K562 (cell line): ENCODE data around the gene FDPS. TPM values are rescaled to one million over a fixed set of nuclear protein-coding genes. Genes with fewer than 3 reads are reported as not detected.

Source experiments
- ESRRA ChIP-seq: fragments of 450-650 bp; IDR thresholded peaks from 2 replicates; pipeline ENCODE4 v1.6.1; 2014; ENCODE audit warnings: low read depth, mild to moderate bottlenecking, moderate library complexity, borderline replicate concordance
- IRF1 ChIP-seq: sonication (generic); formaldehyde crosslinking; IDR thresholded peaks from 2 replicates; pipeline ENCODE4 v1.8.0; 2022; ENCODE audit warnings: missing genetic modification reagents, mild to moderate bottlenecking, borderline replicate concordance
- KDM2B ChIP-seq: fragments of 250-450 bp; sonication (Bioruptor Pico); IDR thresholded peaks from 2 replicates; pipeline ENCODE4 v1.8.0; 2021; ENCODE audit warnings: mild to moderate bottlenecking, moderate library complexity
- LARP7 ChIP-seq: fragments of 450-650 bp; IDR thresholded peaks from 2 replicates; pipeline ENCODE4 v1.6.1; 2016
- MAX ChIP-seq: sonication (generic); formaldehyde crosslinking; IDR thresholded peaks from 2 replicates; pipeline ENCODE4 v1.9.0; 2022; ENCODE audit warnings: mild to moderate bottlenecking, missing genetic modification reagents
- SP2 ChIP-seq: IDR thresholded peaks from 2 replicates; pipeline ENCODE4 v1.6.1; 2011; ENCODE audit warnings: mild to moderate bottlenecking, low read depth, low read length, moderate library complexity; ENCODE audit not compliant: poor library complexity, severe bottlenecking; ENCODE audit errors: extremely low read depth
- SRSF3 ChIP-seq: fragments of 200-400 bp; formaldehyde crosslinking; IDR thresholded peaks from 2 replicates; pipeline ENCODE4 v1.6.1; 2016; ENCODE audit warnings: mild to moderate bottlenecking, low read length, moderate library complexity; ENCODE audit not compliant: insufficient read depth
- TCF3 ChIP-seq: sonication (generic); formaldehyde crosslinking; IDR thresholded peaks from 2 replicates; pipeline ENCODE4 v1.4.0; 2020; ENCODE audit warnings: mild to moderate bottlenecking, missing genetic modification reagents
- ZFPM2 ChIP-seq: fragments of 250-450 bp; sonication (Bioruptor Pico); IDR thresholded peaks from 2 replicates; pipeline ENCODE4 v1.5.1; 2022; ENCODE audit warnings: mild to moderate bottlenecking
- ZKSCAN3 ChIP-seq: fragments of 250-450 bp; sonication (Bioruptor Pico); IDR thresholded peaks from 2 replicates; pipeline ENCODE4 v1.4.0; 2020
- ZNF324 ChIP-seq: fragments of 250-450 bp; sonication (Bioruptor Pico); IDR thresholded peaks from 2 replicates; pipeline ENCODE4 v1.4.0; 2020; ENCODE audit warnings: mild to moderate bottlenecking
- polyA plus RNA-seq, 8 experiments: library from polyadenylated mRNA; depleted of rRNA in 4 of 8; stranded (reverse) in 5 of 8; unstranded in 3 of 8; fragments of >200 nt; fragmentation: Nextera tagmentation in 2 of 8; fragmentation: Illumina TruSeq in 1 of 8; extraction: Ambion mirVana in 2 of 8; extraction: Trizol in 1 of 8; gene quantifications; 2 replicates each; pipeline versions ENCODE4 v1.2.1 to v1.2.3, GENCODE V29; 2011 to 2014; ENCODE audit warnings: inconsistent platforms in 1 of 8, missing spikeins in 1 of 8
- total RNA-seq, 7 experiments: library from RNA; depleted of rRNA in 6 of 7; stranded (reverse); fragments of >200 nt in 6 of 7; fragmentation: Illumina TruSeq in 2 of 7; extraction: Trizol in 2 of 7; gene quantifications; 2 replicates each; pipeline versions ENCODE4 v1.2.1 to v1.2.3, GENCODE V29; 2011 to 2021; ENCODE audit warnings: low replicate concordance in 1 of 7
- TF ChIP-seq, protein P1 (sequence below): sonication (generic); formaldehyde crosslinking; IDR thresholded peaks from 2 replicates; pipeline ENCODE4 v1.8.0; 2023; ENCODE audit warnings: missing genetic modification reagents, mild to moderate bottlenecking, borderline replicate concordance
- TF ChIP-seq, protein P2 (sequence below): fragments of 150-350 bp; conservative IDR thresholded peaks from 2 replicates; pipeline ENCODE4 v1.6.1; 2014; ENCODE audit warnings: low read length
- TF ChIP-seq, protein P3 (sequence below): IDR thresholded peaks from 3 replicates; pipeline ENCODE4 v1.6.1; 2011; ENCODE audit warnings: borderline replicate concordance, mild to moderate bottlenecking; ENCODE audit not compliant: insufficient read length, insufficient read depth

FDPS gene
- total and polyA plus RNA-seq, 9 of the 15 experiments (the other 6 are each of a cell fraction or from before 2014, with no cell fraction given), result 247 to 884 (median 360) TPM

DNA sequence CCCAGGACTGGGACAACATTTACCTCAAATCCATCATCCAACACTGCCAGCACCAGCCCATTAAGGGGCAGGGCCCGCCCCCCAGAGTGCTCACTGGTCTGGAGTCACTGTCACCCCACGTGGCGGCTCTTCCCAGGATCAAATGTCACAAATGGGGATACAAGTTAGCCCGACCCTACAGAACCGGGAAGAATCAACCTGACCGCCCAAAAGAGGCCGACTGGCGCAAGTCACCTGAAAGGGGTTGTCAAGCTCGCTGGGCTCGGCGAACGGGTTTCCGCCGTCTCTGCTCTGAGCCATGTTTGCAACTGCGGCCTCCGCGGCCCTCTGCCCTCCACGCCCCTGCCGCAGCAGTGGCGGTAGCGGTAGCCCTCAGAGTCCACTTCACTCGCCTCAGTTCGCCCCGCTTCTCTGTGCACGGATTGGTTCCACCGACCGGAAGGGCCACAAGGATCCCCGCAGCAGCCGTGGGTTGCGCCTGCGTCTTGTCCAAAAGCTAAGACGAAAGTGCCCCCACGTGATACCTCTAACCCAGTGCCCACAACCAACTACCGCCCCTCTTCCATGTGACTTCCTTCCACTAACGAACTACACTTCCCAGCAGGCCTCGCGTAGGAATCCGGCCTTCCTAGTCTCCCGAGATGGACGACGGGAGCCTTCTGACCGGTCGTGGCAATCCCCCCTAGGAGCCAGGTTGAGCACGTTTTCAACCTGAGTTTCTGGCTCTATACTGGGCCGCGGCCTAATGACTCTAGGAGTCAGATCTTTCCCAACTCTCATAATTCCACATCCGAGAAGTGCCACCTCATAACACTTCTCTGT is 46.6 kb upstream of the FDPS start, which contains the start of gene SCAMP3 (continued):
- TF ChIP-seq, protein P1, sequence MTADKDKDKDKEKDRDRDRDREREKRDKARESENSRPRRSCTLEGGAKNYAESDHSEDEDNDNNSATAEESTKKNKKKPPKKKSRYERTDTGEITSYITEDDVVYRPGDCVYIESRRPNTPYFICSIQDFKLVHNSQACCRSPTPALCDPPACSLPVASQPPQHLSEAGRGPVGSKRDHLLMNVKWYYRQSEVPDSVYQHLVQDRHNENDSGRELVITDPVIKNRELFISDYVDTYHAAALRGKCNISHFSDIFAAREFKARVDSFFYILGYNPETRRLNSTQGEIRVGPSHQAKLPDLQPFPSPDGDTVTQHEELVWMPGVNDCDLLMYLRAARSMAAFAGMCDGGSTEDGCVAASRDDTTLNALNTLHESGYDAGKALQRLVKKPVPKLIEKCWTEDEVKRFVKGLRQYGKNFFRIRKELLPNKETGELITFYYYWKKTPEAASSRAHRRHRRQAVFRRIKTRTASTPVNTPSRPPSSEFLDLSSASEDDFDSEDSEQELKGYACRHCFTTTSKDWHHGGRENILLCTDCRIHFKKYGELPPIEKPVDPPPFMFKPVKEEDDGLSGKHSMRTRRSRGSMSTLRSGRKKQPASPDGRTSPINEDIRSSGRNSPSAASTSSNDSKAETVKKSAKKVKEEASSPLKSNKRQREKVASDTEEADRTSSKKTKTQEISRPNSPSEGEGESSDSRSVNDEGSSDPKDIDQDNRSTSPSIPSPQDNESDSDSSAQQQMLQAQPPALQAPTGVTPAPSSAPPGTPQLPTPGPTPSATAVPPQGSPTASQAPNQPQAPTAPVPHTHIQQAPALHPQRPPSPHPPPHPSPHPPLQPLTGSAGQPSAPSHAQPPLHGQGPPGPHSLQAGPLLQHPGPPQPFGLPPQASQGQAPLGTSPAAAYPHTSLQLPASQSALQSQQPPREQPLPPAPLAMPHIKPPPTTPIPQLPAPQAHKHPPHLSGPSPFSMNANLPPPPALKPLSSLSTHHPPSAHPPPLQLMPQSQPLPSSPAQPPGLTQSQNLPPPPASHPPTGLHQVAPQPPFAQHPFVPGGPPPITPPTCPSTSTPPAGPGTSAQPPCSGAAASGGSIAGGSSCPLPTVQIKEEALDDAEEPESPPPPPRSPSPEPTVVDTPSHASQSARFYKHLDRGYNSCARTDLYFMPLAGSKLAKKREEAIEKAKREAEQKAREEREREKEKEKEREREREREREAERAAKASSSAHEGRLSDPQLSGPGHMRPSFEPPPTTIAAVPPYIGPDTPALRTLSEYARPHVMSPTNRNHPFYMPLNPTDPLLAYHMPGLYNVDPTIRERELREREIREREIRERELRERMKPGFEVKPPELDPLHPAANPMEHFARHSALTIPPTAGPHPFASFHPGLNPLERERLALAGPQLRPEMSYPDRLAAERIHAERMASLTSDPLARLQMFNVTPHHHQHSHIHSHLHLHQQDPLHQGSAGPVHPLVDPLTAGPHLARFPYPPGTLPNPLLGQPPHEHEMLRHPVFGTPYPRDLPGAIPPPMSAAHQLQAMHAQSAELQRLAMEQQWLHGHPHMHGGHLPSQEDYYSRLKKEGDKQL (CRISPR knock-in tag), result no peak
- TF ChIP-seq IRF1 (no peak), KDM2B (CRISPR knock-in tag) (no peak), ZNF324 (CRISPR knock-in tag) (peak; percentile 30; the same call in 1 of the 2 replicates), ZFPM2 (CRISPR knock-in tag) (peak; percentile 25; the same call in 1 of the 2 replicates), SP2 (no peak), MAX (CRISPR knock-in tag) (peak; percentile 92), SRSF3 (no peak), TCF3 (CRISPR knock-in tag) (no peak), ESRRA (peak; percentile 46; the same call in 1 of the 2 replicates), LARP7 (no peak), ZKSCAN3 (CRISPR knock-in tag) (no peak)
- TF ChIP-seq, protein P2, sequence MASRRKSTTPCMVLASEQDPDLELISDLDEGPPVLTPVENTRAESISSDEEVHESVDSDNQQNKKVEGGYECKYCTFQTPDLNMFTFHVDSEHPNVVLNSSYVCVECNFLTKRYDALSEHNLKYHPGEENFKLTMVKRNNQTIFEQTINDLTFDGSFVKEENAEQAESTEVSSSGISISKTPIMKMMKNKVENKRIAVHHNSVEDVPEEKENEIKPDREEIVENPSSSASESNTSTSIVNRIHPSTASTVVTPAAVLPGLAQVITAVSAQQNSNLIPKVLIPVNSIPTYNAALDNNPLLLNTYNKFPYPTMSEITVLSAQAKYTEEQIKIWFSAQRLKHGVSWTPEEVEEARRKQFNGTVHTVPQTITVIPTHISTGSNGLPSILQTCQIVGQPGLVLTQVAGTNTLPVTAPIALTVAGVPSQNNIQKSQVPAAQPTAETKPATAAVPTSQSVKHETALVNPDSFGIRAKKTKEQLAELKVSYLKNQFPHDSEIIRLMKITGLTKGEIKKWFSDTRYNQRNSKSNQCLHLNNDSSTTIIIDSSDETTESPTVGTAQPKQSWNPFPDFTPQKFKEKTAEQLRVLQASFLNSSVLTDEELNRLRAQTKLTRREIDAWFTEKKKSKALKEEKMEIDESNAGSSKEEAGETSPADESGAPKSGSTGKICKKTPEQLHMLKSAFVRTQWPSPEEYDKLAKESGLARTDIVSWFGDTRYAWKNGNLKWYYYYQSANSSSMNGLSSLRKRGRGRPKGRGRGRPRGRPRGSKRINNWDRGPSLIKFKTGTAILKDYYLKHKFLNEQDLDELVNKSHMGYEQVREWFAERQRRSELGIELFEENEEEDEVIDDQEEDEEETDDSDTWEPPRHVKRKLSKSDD, result no peak
- TF ChIP-seq, protein P3, sequence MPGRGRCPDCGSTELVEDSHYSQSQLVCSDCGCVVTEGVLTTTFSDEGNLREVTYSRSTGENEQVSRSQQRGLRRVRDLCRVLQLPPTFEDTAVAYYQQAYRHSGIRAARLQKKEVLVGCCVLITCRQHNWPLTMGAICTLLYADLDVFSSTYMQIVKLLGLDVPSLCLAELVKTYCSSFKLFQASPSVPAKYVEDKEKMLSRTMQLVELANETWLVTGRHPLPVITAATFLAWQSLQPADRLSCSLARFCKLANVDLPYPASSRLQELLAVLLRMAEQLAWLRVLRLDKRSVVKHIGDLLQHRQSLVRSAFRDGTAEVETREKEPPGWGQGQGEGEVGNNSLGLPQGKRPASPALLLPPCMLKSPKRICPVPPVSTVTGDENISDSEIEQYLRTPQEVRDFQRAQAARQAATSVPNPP, result no peak
